GM19324 (cell line): Measurements from ENCODE around the gene SCART1.
"Not testable (repeated sequence)": the region's sequence is repeated elsewhere in the genome, so short reads cannot be mapped to it uniquely, and the experiment has no call there.

Source experiments
- ATAC-seq: cut with Tn5 transposase; IDR thresholded peaks from one replicate; pipeline ENCODE4 v1.9.1; 2021; ENCODE audit warnings: mild to moderate bottlenecking, moderate library complexity; ENCODE audit not compliant: unreplicated experiment, low FRiP score

Gene SCART1

GRCh38 chr10:133453516-133454203 is at the start of gene SCART1:
Gene SCART1, plus strand, starts transcription at chr10:133453945. Its CDS starts 53 bp downstream, at chr10:133453998.
- no peak for ATAC-seq

- ATAC-seq: no peak
These were observed 48.5 kb upstream of the SCART1 start for GRCh38 chr10:133405272-133405671.

- ATAC-seq: no peak
These were observed 47.8 kb upstream of the SCART1 start for GRCh38 chr10:133405844-133406527.

- ATAC-seq: no peak
These were observed 42.0 kb upstream of the SCART1 start for GRCh38 chr10:133411523-133412380.

DNA sequence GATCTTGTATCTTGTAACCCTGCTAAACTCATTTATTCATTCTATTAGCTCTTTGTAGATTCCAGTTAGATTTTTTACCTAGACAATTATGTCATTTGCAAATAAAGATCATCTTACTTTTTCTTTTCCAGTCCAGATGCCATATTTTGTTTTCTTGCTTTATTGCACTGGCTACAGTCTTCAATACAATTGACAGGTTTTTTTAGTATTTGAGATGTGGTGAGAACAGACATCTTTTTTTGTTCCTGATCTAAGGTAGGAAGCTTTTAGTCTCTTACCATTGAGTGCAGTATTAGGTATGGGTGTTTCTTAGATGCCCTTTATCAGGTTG is 41.4 kb upstream of the SCART1 start:
- no peak for ATAC-seq

GRCh38 chr10:133414401-133414800 is 39.3 kb upstream of the SCART1 start:
- not testable (repeated sequence) for ATAC-seq

- ATAC-seq: no peak
These were observed 38.0 kb upstream of the SCART1 start for GRCh38 chr10:133415752-133416151.

- ATAC-seq: no peak
These were observed 35.3 kb upstream of the SCART1 start for GRCh38 chr10:133418289-133418993.

DNA sequence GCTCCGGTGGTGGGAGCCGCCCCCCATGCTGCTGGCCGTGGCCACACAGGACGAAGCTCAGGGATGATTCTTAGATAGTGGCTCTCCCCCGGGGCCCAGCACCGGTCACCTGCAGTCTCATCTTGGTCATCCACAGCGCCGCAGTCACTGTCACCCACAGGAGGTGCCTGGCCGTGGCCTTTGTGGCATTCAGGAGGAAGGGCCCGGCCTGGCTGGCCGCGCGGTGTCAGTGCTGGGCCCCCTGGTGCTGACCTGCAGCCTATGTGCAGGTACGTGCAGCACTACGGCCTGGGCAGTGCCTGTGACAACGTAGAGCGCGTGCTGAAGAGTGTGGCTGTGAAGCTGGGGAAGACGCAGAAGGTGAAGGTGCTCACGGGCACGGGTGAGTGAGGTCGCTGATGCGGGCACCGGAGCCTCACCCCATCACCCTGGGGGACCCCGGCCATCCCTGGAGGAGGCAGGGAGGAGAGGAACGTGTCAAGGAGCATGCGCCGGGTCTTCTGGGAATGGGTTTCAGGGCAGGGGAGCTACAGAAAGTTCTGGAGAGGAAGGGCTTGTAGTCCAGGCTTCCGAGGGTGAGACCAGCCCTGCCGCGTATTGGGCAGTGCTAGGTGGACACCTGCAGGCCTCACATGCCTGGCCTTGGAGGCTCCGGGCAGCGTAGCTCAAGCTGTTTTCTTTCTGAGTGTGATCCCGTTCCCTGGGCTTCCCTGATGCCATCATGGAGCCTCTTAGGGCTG is 34.4 kb upstream of the SCART1 start:
- no peak for ATAC-seq

DNA sequence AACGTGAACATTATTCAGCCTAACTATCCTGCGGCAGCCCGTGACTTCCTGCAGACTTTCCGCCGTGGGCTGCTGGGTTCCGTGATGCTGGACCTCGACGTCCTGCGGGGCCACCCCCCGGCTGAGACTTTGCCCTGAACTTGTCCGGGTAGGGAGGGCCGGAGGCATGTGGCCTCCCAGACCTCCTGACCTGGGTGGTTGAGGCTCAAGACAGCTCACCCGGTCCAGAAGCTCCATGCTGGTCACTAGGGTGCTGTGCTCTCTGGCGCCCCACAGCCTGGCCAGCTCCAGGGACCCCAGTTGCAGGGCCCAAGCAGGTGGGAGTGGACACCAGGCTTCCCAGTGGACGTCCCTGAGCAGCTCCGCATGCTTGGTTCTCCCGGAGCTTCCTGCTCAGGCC is 33.7 kb upstream of the SCART1 start:
- ATAC-seq: no peak

DNA sequence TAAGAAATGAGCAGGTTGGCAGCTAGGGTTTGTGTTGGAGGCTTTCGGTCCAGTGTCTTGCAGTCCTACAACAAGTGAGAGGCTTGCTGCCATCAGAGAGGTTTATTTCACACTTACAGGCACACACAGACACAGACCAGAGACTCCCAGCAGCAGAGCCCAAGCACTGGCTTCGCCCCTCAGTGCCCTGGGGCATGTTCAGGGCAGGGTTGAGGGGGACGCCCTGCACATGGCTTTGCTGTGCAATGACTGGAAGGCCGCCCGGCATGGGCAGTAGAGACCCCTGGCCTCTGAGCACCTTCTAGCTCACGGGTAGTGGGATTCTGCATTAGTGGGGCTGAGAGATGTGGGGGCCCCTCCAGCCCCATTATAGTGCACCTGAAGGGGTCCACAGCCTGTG is 33.2 kb upstream of the SCART1 start:
- ATAC-seq: no peak

GRCh38 chr10:133421336-133422222 is 32.2 kb upstream of the SCART1 start:
- ATAC-seq: no peak

DNA sequence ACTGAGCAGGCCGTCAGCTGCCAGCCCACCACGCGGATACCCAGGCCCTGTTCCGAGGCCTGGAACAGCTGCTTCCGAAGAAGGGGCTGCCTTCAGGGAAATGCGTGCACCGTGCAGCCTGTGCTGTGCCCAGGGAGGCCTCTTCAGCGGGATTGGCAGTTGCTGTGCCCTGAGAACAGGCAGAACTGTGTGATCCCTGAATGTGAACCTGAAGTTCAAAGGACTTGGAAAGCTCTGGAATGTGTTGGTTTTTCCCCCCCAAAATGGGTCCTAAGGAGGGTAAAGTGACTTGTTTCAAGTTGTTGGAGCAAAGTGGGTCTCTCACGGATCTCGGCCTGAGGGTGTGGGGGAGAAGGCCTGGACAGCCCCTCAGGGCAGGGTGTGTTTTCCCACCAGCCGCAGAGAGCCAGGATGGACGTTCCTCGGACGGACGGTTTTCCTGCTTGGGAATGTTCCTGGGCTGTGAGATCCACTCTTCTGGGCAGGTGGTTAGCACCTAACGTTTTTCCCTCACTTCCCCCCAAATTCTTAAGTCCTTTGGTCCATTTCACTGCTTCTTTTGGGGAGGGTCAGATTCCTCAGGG is 31.4 kb upstream of the SCART1 start:
- no peak for ATAC-seq

- no peak for ATAC-seq
These were observed 30.7 kb upstream of the SCART1 start for GRCh38 chr10:133422807-133423771.

DNA sequence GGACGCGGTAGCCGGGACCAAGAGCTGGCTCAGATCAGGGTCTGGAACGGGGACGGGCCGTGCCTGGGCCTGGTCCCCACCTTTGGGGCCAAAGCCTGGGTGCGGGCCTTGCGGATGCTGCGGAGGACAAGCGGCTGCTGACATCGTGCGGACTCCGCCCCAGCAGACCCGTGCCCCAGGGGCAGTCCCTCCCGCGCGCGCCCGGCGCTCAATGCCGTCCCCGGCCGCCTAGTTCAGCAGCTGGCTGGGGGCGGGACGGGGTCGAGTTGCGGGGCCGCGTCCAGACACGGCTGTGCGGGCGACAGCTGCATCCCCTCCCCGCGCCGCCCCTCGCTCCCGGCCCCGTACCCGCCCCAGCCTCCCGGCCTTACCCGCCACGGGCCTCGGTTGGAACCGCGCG is 29.6 kb upstream of the SCART1 start:
- ATAC-seq: not testable (repeated sequence)

GRCh38 chr10:133424601-133425000 is 29.1 kb upstream of the SCART1 start, which contains the start of gene SPRN:
Gene SPRN, minus strand, starts transcription at chr10:133424625. Its CDS starts 944 bp downstream, at chr10:133423681.
- ATAC-seq: not testable (repeated sequence)

DNA sequence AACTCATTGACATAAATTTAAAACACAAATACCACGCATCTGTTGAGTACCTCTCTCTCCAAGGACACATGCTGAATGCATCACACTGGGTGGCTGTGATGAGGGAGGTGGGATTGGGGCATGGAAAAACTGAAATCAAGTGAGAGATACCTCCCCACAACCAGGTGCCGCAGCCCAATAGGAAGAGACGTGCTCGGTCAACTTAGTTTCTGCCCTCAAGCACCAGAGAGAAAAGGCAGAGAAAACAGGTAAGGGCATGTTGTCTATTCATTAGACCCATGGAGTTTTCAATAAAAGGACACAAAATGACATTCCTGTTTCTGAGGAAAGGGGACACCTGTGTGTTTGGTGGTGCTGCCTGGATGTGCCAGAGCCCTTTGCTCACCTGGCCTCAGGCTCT is 24.2 kb upstream of the SCART1 start:
- not testable (repeated sequence) for ATAC-seq
